Activated B cell treated with CpG ODN at 0.5 μM for 24 hours (primary cell): Measurements from ENCODE around the gene HNRNPA1. TPM values are rescaled to one million over a fixed set of nuclear protein-coding genes. Genes with fewer than 3 reads are reported as not detected.

Experiments
- ATAC-seq: fragments of 200-7000 bp; cut with Tn5 transposase; one replicate; pipeline ENCODE4 v1.10.0; 2021; ENCODE audit warnings: low read depth, mild to moderate bottlenecking, moderate library complexity
- CTCF ChIA-PET: fragments of 350-600 bp; sonication (Branson Sonifier 250); formaldehyde crosslinking; loops from one replicate; lab custom pipeline; 2021; ENCODE audit warnings: antibody characterized with exemption; lab: Charles Lee
- POLR2A ChIA-PET: fragments of 350-600 bp; sonication (Branson Sonifier 250); formaldehyde crosslinking; loops from one replicate; lab custom pipeline; 2021; ENCODE audit warnings: antibody characterized with exemption; lab: Charles Lee
- DNase-seq: peaks from one replicate; pipeline ENCODE4 v3.0.0; 2022
- H3K27ac Mint-ChIP-seq: one replicate; pipeline ENCODE4 v1.8.0; 2020; ENCODE audit warnings: mixed read lengths
- H3K27me3 Mint-ChIP-seq: one replicate; pipeline ENCODE4 v1.8.0; 2021; ENCODE audit warnings: mixed read lengths
- H3K36me3 Mint-ChIP-seq: one replicate; pipeline ENCODE4 v1.8.0; 2021; ENCODE audit warnings: low read depth, mixed read lengths
- H3K4me1 Mint-ChIP-seq: one replicate; pipeline ENCODE4 v1.8.0; 2021; ENCODE audit warnings: mixed read lengths
- H3K4me3 Mint-ChIP-seq: one replicate; pipeline ENCODE4 v1.8.0; 2020; ENCODE audit warnings: mild to moderate bottlenecking, mixed read lengths
- H3K9me3 Mint-ChIP-seq: one replicate; pipeline ENCODE4 v1.8.0; 2020; ENCODE audit warnings: mixed read lengths
- CTCF ChIP-seq: fragments of 200-600 bp; IDR thresholded peaks from one replicate; pipeline ENCODE4 v1.8.0; 2022; ENCODE audit warnings: antibody characterized with exemption, mild to moderate bottlenecking
- intact Hi-C: fragments of 100-400 bp; cut with micrococcal nuclease; formaldehyde crosslinking; loops from one replicate; pipeline ENCODE4 v1.15.1; 2024
- total RNA-seq: library from RNA; stranded (reverse); gene quantifications from 2 replicates; pipeline ENCODE4 v1.2.3, GENCODE V29; 2022

HNRNPA1 gene
- total RNA-seq, 1 donor from 2014 or later: 1,995 TPM

- ATAC-seq (peak; percentile 74), DNase-seq (no peak)
- ChIA-PET POLR2A (interaction anchor here (0.5 to 2.1 kb wide), 12 partner anchors 12 to 117 kb away, joined by 3 to 23 read pairs (median 4); partner anchors contain the start of genes CBX5, COPZ1 and HNRNPA1), CTCF (interaction anchor here (0.7 to 1.8 kb wide), 20 partner anchors 8 to 148 kb away, joined by 3 to 24 read pairs (median 4); partner anchors contain the start of genes CBX5 and COPZ1)
- Mint-ChIP-seq H3K9me3 (no peaks in the 10 kb centered on the region), H3K4me1 (peaks cover 7% of the 10 kb centered on the region), H3K4me3 (no peak overlapping the region), H3K27me3 (no peaks in the 10 kb centered on the region), H3K27ac (no peak overlapping the region), H3K36me3 (peaks cover 51% of the 10 kb centered on the region)
- TF ChIP-seq CTCF: peak; percentile 30
- intact Hi-C loops: loop anchor here (1.0 kb wide), 3 partner anchors 73 to 117 kb away; no protein-coding TSS in a partner anchor
Measured at GRCh38 chr12:54251667-54252284, 28.8 kb upstream of the HNRNPA1 start.

- no peak overlapping the region for H3K27ac Mint-ChIP-seq
- H3K4me3 Mint-ChIP-seq: no peak overlapping the region
- ChIA-PET POLR2A (interaction anchor here (0.5 to 1.2 kb wide), 2 partner anchors 27 to 1536 kb away, joined by 4 to 6 read pairs; partner anchors contain the start of genes CBX5 and HNRNPA1), CTCF (interaction anchor here (1.0 to 1.6 kb wide), 4 partner anchors 40 to 525 kb away, joined by 3 to 4 read pairs (median 3); no protein-coding TSS in a partner anchor)
- peaks cover 8% of the 10 kb centered on the region for H3K4me1 Mint-ChIP-seq
- no peaks in the 10 kb centered on the region for H3K9me3 Mint-ChIP-seq
- peaks cover 52% of the 10 kb centered on the region for H3K36me3 Mint-ChIP-seq
- no peak for ATAC-seq
- intact Hi-C loops: no loop called here
- TF ChIP-seq CTCF: no peak
- DNase-seq: no peak
- no peaks in the 10 kb centered on the region for H3K27me3 Mint-ChIP-seq
Measured at GRCh38 chr12:54253240-54253639, 27.3 kb upstream of the HNRNPA1 start.

GRCh38 chr12:54257332-54257731 is 23.2 kb upstream of the HNRNPA1 start:
- no peak for DNase-seq
- Mint-ChIP-seq H3K4me1 (peaks cover 26% of the 10 kb centered on the region), H3K4me3 (no peak overlapping the region), H3K36me3 (peaks cover 30% of the 10 kb centered on the region), H3K9me3 (no peaks in the 10 kb centered on the region), H3K27me3 (no peaks in the 10 kb centered on the region), H3K27ac (no peak overlapping the region)
- POLR2A ChIA-PET: no interaction called here
- CTCF ChIA-PET: no interaction called here
- intact Hi-C loops: no loop called here
- TF ChIP-seq CTCF: no peak
- ATAC-seq: no peak

- POLR2A ChIA-PET: interaction anchor here (0.8 to 3.5 kb wide), 4 partner anchors 14 to 100 kb away, joined by 3 to 42 read pairs (median 7); partner anchors contain the start of genes CBX5 and HNRNPA1
Measured at GRCh38 chr12:54258201-54258681, 22.3 kb upstream of the HNRNPA1 start.

More at GRCh38 chr12:54258201-54258681, 22.3 kb upstream of the HNRNPA1 start:
- H3K27ac Mint-ChIP-seq: no peak overlapping the region
- DNase-seq (no peak), ATAC-seq (no peak)
- no peak for TF ChIP-seq CTCF
- H3K27me3 Mint-ChIP-seq: no peaks in the 10 kb centered on the region
- intact Hi-C loops: no loop called here
- peaks cover 26% of the 10 kb centered on the region for H3K4me1 Mint-ChIP-seq
- H3K36me3 Mint-ChIP-seq: peaks cover 26% of the 10 kb centered on the region
- no peaks in the 10 kb centered on the region for H3K9me3 Mint-ChIP-seq
- no peak overlapping the region for H3K4me3 Mint-ChIP-seq
- CTCF ChIA-PET: interaction anchor here (1.5 kb wide), 1 partner anchor 50 kb away, joined by 3 read pairs; no protein-coding TSS in a partner anchor
